PC-3 (cell line): ENCODE measurements around the gene PACRG. TPM values are rescaled to one million over a fixed set of nuclear protein-coding genes. Genes with fewer than 3 reads are reported as not detected.

ENCODE experiments used
- ATAC-seq: fragments of 200-7000 bp; cut with Tn5 transposase; 2 replicates; pipeline ENCODE4 v1.9.1; 2020; ENCODE audit warnings: mild to moderate bottlenecking, moderate library complexity
- BruUV-seq: library from RNA; stranded (reverse); fragments of 400-500 nt; replicated peaks from 2 replicates; lab custom pipeline; 2021; lab: Mats Ljungman, UMichigan
- CTCF ChIA-PET: fragments of 300-600 bp; sonication (Branson Sonifier 250); formaldehyde crosslinking; loops from one replicate; lab custom pipeline; 2022; ENCODE audit warnings: antibody characterized with exemption; lab: Charles Lee
- POLR2A ChIA-PET: fragments of 300-600 bp; sonication (Branson Sonifier 250); formaldehyde crosslinking; loops from one replicate; lab custom pipeline; 2022; ENCODE audit warnings: antibody characterized with exemption; ENCODE audit not compliant: unreplicated experiment; lab: Charles Lee
- DNase-seq: peaks from one replicate; pipeline ENCODE4 v3.0.0-alpha.2; 2015
- H2AFZ ChIP-seq: fragments of 300-600 bp; sonication (generic); 2 replicates; pipeline ENCODE4 v1.6.0; 2016; ENCODE audit warnings: antibody characterized with exemption, low read length
- H3F3A ChIP-seq: fragments of 300-600 bp; sonication (generic); one replicate; pipeline ENCODE4 v1.6.0; 2017; ENCODE audit warnings: antibody characterized with exemption, low read length, control low read depth, mild to moderate bottlenecking; ENCODE audit not compliant: unreplicated experiment
- H3K27ac ChIP-seq: fragments of 300-600 bp; sonication (generic); 2 replicates; pipeline ENCODE4 v1.5.1; 2016; ENCODE audit warnings: mild to moderate bottlenecking, low read length
- H3K27me3 ChIP-seq: fragments of 300-600 bp; sonication (generic); 2 replicates; pipeline ENCODE4 v1.6.1; 2016; ENCODE audit warnings: low read length, mixed read lengths
- H3K36me3 ChIP-seq: fragments of 300-600 bp; sonication (generic); 2 replicates; pipeline ENCODE4 v1.6.1; 2016; ENCODE audit warnings: low read depth, mixed run types, low read length, mixed read lengths
- H3K4me1 ChIP-seq: fragments of 300-600 bp; sonication (generic); 2 replicates; pipeline ENCODE4 v1.5.1; 2016; ENCODE audit warnings: low read length; ENCODE audit not compliant: insufficient read depth
- H3K4me2 ChIP-seq: fragments of 300-600 bp; sonication (generic); 2 replicates; pipeline ENCODE4 v1.6.0; 2016; ENCODE audit warnings: low read length
- H3K4me3 ChIP-seq: fragments of 300-600 bp; sonication (generic); 2 replicates; pipeline ENCODE4 v1.5.1; 2016; ENCODE audit warnings: mild to moderate bottlenecking, low read length, mixed read lengths
- H3K79me2 ChIP-seq: fragments of 300-600 bp; sonication (generic); 2 replicates; pipeline ENCODE4 v1.6.1; 2017; ENCODE audit warnings: low read length, mixed read lengths
- H3K9ac ChIP-seq: fragments of 300-600 bp; sonication (generic); 2 replicates; pipeline ENCODE4 v1.6.0; 2016; ENCODE audit warnings: mild to moderate bottlenecking, low read length
- H3K9me2 ChIP-seq: fragments of 300-600 bp; sonication (generic); replicated peaks from 2 replicates; pipeline ENCODE4 v1.6.1; 2016; ENCODE audit warnings: mixed run types, low read length, mixed read lengths
- H3K9me3 ChIP-seq: fragments of 300-600 bp; sonication (generic); 2 replicates; pipeline ENCODE4 v1.6.1; 2016; ENCODE audit warnings: low read length, mixed read lengths
- H4K20me1 ChIP-seq: fragments of 300-600 bp; sonication (generic); 2 replicates; pipeline ENCODE4 v1.6.1; 2016; ENCODE audit warnings: low read length, mixed read lengths
- CTCF ChIP-seq: fragments of 300-600 bp; sonication (generic); conservative IDR thresholded peaks from 2 replicates; pipeline ENCODE4 v1.5.1; 2017; ENCODE audit warnings: antibody characterized with exemption, low read depth, mild to moderate bottlenecking, low read length
- EZH2 ChIP-seq: fragments of 300-600 bp; sonication (generic); IDR thresholded peaks from one replicate; pipeline ENCODE4 v1.6.1; 2017; ENCODE audit warnings: antibody characterized with exemption, mild to moderate bottlenecking, low read length; ENCODE audit not compliant: unreplicated experiment
- EZH2phosphoT487 ChIP-seq: fragments of 300-600 bp; sonication (generic); IDR thresholded peaks from 2 replicates; pipeline ENCODE4 v1.6.1; 2018; ENCODE audit warnings: mild to moderate bottlenecking, antibody characterized with exemption, low read length, borderline replicate concordance
- intact Hi-C: fragments of 100-400 bp; cut with micrococcal nuclease; formaldehyde crosslinking; loops from 2 replicates; pipeline ENCODE4 v1.9.0; 2023
- total RNA-seq: library from RNA; depleted of rRNA; stranded (reverse); fragments of >200 nt; gene quantifications from 2 replicates; pipeline ENCODE4 v1.2.3, GENCODE V29; 2014

The PACRG gene
- total RNA-seq, 1 experiment from 2014 or later, result not detected

DNA sequence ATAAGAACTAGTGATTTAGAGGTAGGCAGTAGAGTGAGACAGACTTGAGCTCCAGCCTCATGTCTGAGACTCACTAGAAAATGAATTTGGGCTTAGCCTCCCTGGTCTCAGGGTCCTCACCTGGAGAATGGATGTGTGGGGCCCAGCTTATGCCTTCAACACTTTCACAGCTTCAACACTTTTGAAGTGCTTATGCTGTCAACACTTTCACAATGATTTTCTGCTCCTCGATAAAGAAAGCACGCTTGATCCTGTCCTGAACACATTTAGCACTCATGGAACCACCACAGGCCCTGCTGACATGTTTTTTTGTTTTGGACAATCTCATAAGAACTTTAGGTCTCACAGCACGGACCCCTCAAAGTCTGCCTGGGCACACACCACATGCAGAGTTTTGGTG, 229.3 kb downstream of the PACRG start:
- BruUV-seq, result no TSS peak

DNA sequence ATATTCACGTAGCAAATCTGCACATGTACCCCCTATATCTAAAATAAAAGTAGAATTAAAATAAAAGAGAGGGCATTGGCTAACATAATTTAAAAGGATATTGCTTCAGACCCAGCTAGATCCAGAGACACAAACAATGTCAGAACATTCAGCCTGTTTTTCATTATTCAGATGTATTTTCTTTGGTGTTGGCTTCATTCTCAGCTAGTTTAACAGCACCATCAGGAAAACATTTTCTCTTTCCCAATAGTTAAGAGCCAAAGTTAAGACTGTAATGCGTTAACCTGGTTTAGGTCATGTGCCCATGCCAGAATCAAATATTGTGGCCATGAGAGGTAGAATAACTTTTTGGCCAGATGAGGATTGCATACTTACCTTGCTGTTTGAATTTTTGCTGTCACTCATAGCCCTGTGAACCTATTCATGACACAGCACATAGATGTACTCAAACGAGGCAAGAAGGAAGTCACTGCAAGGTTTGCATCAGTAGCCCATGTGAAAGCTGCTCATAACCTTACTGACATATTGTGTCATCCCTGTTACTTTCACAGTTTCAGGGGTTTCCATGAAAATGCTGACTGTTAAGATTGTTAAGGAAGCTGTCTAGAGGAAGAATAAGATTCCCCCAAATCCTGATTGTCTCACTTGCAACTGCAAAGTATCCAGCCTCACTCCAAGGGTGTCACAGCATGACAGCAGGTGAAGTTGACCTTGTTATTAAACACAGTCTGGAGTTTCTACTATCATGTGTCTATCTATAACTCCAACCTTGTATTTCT, 233.1 kb downstream of the PACRG start:
- no peak for DNase-seq
- intact Hi-C loops, result no loop called here
- Histone ChIP-seq H3K4me3 (no peak overlapping the region), H4K20me1 (no peaks in the 10 kb centered on the region), H3K36me3 (no peaks in the 10 kb centered on the region), H3K9ac (no peak overlapping the region), H3K4me1 (0 out of 2 replicates have a peak, but pooled peaks cover 5% of the 10 kb centered on the region), H3F3A (no peaks in the 10 kb centered on the region), H3K9me3 (no peaks in the 10 kb centered on the region), H3K9me2 (no peaks in the 10 kb centered on the region), H3K79me2 (no peaks in the 10 kb centered on the region), H2AFZ (no peak overlapping the region), H3K27me3 (no peaks in the 10 kb centered on the region), H3K4me2 (no peak overlapping the region), H3K27ac (no peak overlapping the region)
- ATAC-seq, result no peak
- ChIA-PET CTCF (no interaction called here), POLR2A (no interaction called here)
- TF ChIP-seq CTCF (no peak), EZH2phosphoT487 (no peak)
- BruUV-seq, result no TSS peak

More for the DNA sequence above, 229.3 kb downstream of the PACRG start:
- Histone ChIP-seq H3K27ac (no peak overlapping the region), H3F3A (no peaks in the 10 kb centered on the region), H3K9ac (no peak overlapping the region), H3K9me2 (no peaks in the 10 kb centered on the region), H2AFZ (no peak overlapping the region), H3K36me3 (no peaks in the 10 kb centered on the region), H3K4me2 (no peak overlapping the region), H4K20me1 (no peaks in the 10 kb centered on the region), H3K27me3 (no peaks in the 10 kb centered on the region; the same call in 1 of the 2 replicates), H3K4me3 (no peak overlapping the region), H3K9me3 (no peaks in the 10 kb centered on the region), H3K79me2 (no peaks in the 10 kb centered on the region), H3K4me1 (no peaks in the 10 kb centered on the region)
- intact Hi-C loops, result no loop called here
- POLR2A ChIA-PET, result no interaction called here
- no peak for DNase-seq
- CTCF ChIA-PET, result no interaction called here
- no peak for ATAC-seq
- no peak for TF ChIP-seq EZH2phosphoT487
- no peak for TF ChIP-seq EZH2
- no peak for TF ChIP-seq CTCF

DNA sequence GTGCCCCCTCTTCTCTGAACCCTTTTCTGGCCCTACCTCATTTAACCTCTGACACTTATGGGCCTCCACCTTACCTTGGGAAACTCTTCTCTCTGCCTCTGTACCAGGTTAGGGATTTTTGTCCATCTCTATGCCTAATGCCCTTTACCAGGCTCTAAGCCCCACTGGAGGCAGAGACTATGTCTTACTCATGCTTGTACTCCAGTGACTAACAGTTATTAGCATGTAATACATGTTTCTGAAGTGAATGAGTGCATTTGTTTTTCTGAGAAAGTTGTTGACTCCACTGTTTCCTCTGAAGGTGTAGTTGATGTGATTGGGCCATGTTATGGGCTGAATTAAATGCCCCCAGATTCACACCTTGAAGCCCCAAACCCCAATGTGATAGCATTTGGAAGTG, 234.3 kb downstream of the PACRG start:
- no peak for DNase-seq
- H3K36me3 ChIP-seq, result no peaks in the 10 kb centered on the region
- no peak overlapping the region for H3K4me3 ChIP-seq
- no TSS peak for BruUV-seq
- no peaks in the 10 kb centered on the region for H3K9me3 ChIP-seq
- TF ChIP-seq EZH2phosphoT487, result no peak
- no peak for TF ChIP-seq EZH2
- no peak for TF ChIP-seq CTCF
- H3K4me2 ChIP-seq, result no peak overlapping the region
- H2AFZ ChIP-seq, result no peak overlapping the region
- ATAC-seq, result no peak
- H3K27me3 ChIP-seq, result no peaks in the 10 kb centered on the region
- no peaks in the 10 kb centered on the region for H3K79me2 ChIP-seq
- H3K27ac ChIP-seq, result no peak overlapping the region
- H4K20me1 ChIP-seq, result no peaks in the 10 kb centered on the region
- H3K9ac ChIP-seq, result no peak overlapping the region
- intact Hi-C loops, result no loop called here
- no peaks in the 10 kb centered on the region for H3F3A ChIP-seq
- H3K4me1 ChIP-seq, result 0 out of 2 replicates have a peak, but pooled peaks cover 5% of the 10 kb centered on the region
- H3K9me2 ChIP-seq, result no peaks in the 10 kb centered on the region
- CTCF ChIA-PET, result no interaction called here
- POLR2A ChIA-PET, result no interaction called here
